Tibial nerve (tissue), 4 donors: ENCODE measurements around the gene NECTIN1.

Source experiments
- CTCF ChIP-seq, 5 experiments: fragments of 200-600 bp in 3 of 5; fragments of 450-650 bp in 2 of 5; sonication (generic) in 3 of 5; IDR thresholded peaks; one replicate each; pipeline ENCODE4 v1.5.1; 2016 to 2019; ENCODE audit warnings: antibody characterized with exemption in 5 of 5, mild to moderate bottlenecking in 3 of 5, moderate library complexity in 2 of 5
- EP300 ChIP-seq, 2 donors: sonication (generic); formaldehyde crosslinking; IDR thresholded peaks; one replicate each; pipeline ENCODE4 v1.6.1; 2017; ENCODE audit warnings: antibody characterized with exemption in 2 of 2, mild to moderate bottlenecking in 1 of 2
- POLR2A ChIP-seq, 2 donors: fragments of 450-650 bp; IDR thresholded peaks; one replicate each; pipeline ENCODE4 v1.6.1; 2017; ENCODE audit warnings: antibody characterized with exemption in 2 of 2, mild to moderate bottlenecking in 2 of 2, moderate library complexity in 2 of 2

GRCh38 chr11:119706887-119707286 lies 22.1 kb downstream of the NECTIN1 start:
- TF ChIP-seq CTCF (IDR thresholded peaks at IDR 0.05) (no peak), POLR2A (IDR thresholded peaks at IDR 0.05) (no peak), EP300 (IDR thresholded peaks at IDR 0.05) (no peak)
